ENCODE results near the gene NFIA.

The NFIA gene

GRCh38 chr1:61433646-61434045 lies 351.3 kb downstream of the NFIA start:
- peak overlapping the region in 1 of 2 donors; percentile 27 for H3K27ac Mint-ChIP-seq
- H3K4me1 Mint-ChIP-seq (ENCODE audit: low read depth in 2 of 2): peaks cover 0 to 2% of the 10 kb centered on the region in 2 donors
- H3K36me3 Mint-ChIP-seq (ENCODE audit: insufficient read depth): no peaks in the 10 kb centered on the region
- H3K27me3 Mint-ChIP-seq: no peaks in the 10 kb centered on the region
- no peaks in the 10 kb centered on the region for H3K9me3 Mint-ChIP-seq
- ATAC-seq (replicated peaks): no peak
- no peak overlapping the region for H3K4me3 Mint-ChIP-seq
- DNase-seq: no peak

GRCh38 chr1:61434276-61434675 lies 351.9 kb downstream of the NFIA start:
- Mint-ChIP-seq H3K4me3 (no peak overlapping the region), H3K27ac (no peak overlapping the region), H3K36me3 (ENCODE audit: insufficient read depth) (no peaks in the 10 kb centered on the region), H3K9me3 (no peaks in the 10 kb centered on the region), H3K4me1 (ENCODE audit: low read depth in 2 of 2) (peaks cover 0 to 2% of the 10 kb centered on the region in 2 donors), H3K27me3 (no peaks in the 10 kb centered on the region)
- ATAC-seq (replicated peaks): no peak
- DNase-seq: no peak

GRCh38 chr1:61435226-61435625 lies 352.9 kb downstream of the NFIA start:
- no peaks in the 10 kb centered on the region for H3K27me3 Mint-ChIP-seq
- H3K27ac Mint-ChIP-seq: no peak overlapping the region
- no peaks in the 10 kb centered on the region for H3K36me3 Mint-ChIP-seq (ENCODE audit: insufficient read depth)
- DNase-seq: no peak
- H3K4me3 Mint-ChIP-seq: no peak overlapping the region
- no peaks in the 10 kb centered on the region for H3K9me3 Mint-ChIP-seq
- ATAC-seq (replicated peaks): no peak
- peaks cover 0 to 2% of the 10 kb centered on the region in 2 donors for H3K4me1 Mint-ChIP-seq (ENCODE audit: low read depth in 2 of 2)

GRCh38 chr1:61436016-61436415 lies 353.7 kb downstream of the NFIA start:
- DNase-seq: no peak
- Mint-ChIP-seq H3K4me3 (no peak overlapping the region), H3K9me3 (no peaks in the 10 kb centered on the region), H3K27ac (no peak overlapping the region), H3K36me3 (ENCODE audit: insufficient read depth) (no peaks in the 10 kb centered on the region), H3K27me3 (no peaks in the 10 kb centered on the region), H3K4me1 (ENCODE audit: low read depth in 2 of 2) (peaks cover 0 to 2% of the 10 kb centered on the region in 2 donors)
- no peak for ATAC-seq (replicated peaks)

GRCh38 chr1:61436491-61437120 lies 354.2 kb downstream of the NFIA start:
- ATAC-seq (replicated peaks): no peak

GRCh38 chr1:61439234-61439633 lies 356.9 kb downstream of the NFIA start:
- Mint-ChIP-seq H3K4me3 (no peak overlapping the region), H3K36me3 (ENCODE audit: insufficient read depth) (no peaks in the 10 kb centered on the region), H3K27me3 (no peaks in the 10 kb centered on the region), H3K27ac (no peak overlapping the region), H3K9me3 (no peaks in the 10 kb centered on the region), H3K4me1 (ENCODE audit: low read depth in 2 of 2) (peaks cover 0 to 2% of the 10 kb centered on the region in 2 donors)
- ATAC-seq (replicated peaks): no peak
- no peak for DNase-seq

More at GRCh38 chr1:61436491-61437120, 354.2 kb downstream of the NFIA start:
- H3K36me3 Mint-ChIP-seq (ENCODE audit: insufficient read depth): no peaks in the 10 kb centered on the region
- no peak overlapping the region for H3K4me3 Mint-ChIP-seq
- no peaks in the 10 kb centered on the region for H3K9me3 Mint-ChIP-seq
- H3K27me3 Mint-ChIP-seq: no peaks in the 10 kb centered on the region
- H3K27ac Mint-ChIP-seq: no peak overlapping the region
- DNase-seq: no peak
- H3K4me1 Mint-ChIP-seq (ENCODE audit: low read depth in 2 of 2): peaks cover 0 to 2% of the 10 kb centered on the region in 2 donors

GRCh38 chr1:61441723-61442262 lies 359.4 kb downstream of the NFIA start:
- Mint-ChIP-seq H3K36me3 (ENCODE audit: insufficient read depth) (no peaks in the 10 kb centered on the region), H3K27ac (no peak overlapping the region), H3K4me1 (ENCODE audit: low read depth in 2 of 2) (no peaks in the 10 kb centered on the region)

GRCh38 chr1:61442544-61442943 lies 360.2 kb downstream of the NFIA start:
- Mint-ChIP-seq H3K27ac (no peak overlapping the region), H3K27me3 (no peaks in the 10 kb centered on the region), H3K9me3 (no peaks in the 10 kb centered on the region), H3K36me3 (ENCODE audit: insufficient read depth) (no peaks in the 10 kb centered on the region), H3K4me1 (ENCODE audit: low read depth in 2 of 2) (no peaks in the 10 kb centered on the region), H3K4me3 (no peak overlapping the region)
- no peak for DNase-seq
- no peak for ATAC-seq (replicated peaks)

More at GRCh38 chr1:61441723-61442262, 359.4 kb downstream of the NFIA start:
- ATAC-seq (replicated peaks) (no peak), DNase-seq (no peak)
- no peak overlapping the region for H3K4me3 Mint-ChIP-seq
- H3K27me3 Mint-ChIP-seq: no peaks in the 10 kb centered on the region
- no peaks in the 10 kb centered on the region for H3K9me3 Mint-ChIP-seq

GRCh38 chr1:61444288-61444687 lies 361.9 kb downstream of the NFIA start:
- no peak overlapping the region for H3K4me3 Mint-ChIP-seq
- H3K9me3 Mint-ChIP-seq: no peaks in the 10 kb centered on the region
- no peak for ATAC-seq (replicated peaks)
- H3K36me3 Mint-ChIP-seq (ENCODE audit: insufficient read depth): peaks cover 2% of the 10 kb centered on the region
- no peaks in the 10 kb centered on the region for H3K4me1 Mint-ChIP-seq (ENCODE audit: low read depth in 2 of 2)
- no peak for DNase-seq
- H3K27me3 Mint-ChIP-seq: no peaks in the 10 kb centered on the region
- peak overlapping the region in 1 of 2 donors; percentile 2 for H3K27ac Mint-ChIP-seq

GRCh38 chr1:61445269-61445825 lies 363.0 kb downstream of the NFIA start:
- Mint-ChIP-seq H3K27ac (no peak overlapping the region), H3K9me3 (no peaks in the 10 kb centered on the region), H3K4me3 (no peak overlapping the region), H3K27me3 (no peaks in the 10 kb centered on the region), H3K4me1 (ENCODE audit: low read depth in 2 of 2) (no peaks in the 10 kb centered on the region), H3K36me3 (ENCODE audit: insufficient read depth) (peaks cover 2% of the 10 kb centered on the region)
- DNase-seq (no peak), ATAC-seq (replicated peaks) (no peak)

- Mint-ChIP-seq H3K36me3 (ENCODE audit: insufficient read depth) (peaks cover 2% of the 10 kb centered on the region), H3K4me1 (ENCODE audit: low read depth in 2 of 2) (no peaks in the 10 kb centered on the region)
Observed at GRCh38 chr1:61446531-61446991, 364.2 kb downstream of the NFIA start.

GRCh38 chr1:61447106-61447967 lies 365.0 kb downstream of the NFIA start:
- Mint-ChIP-seq H3K27me3 (no peaks in the 10 kb centered on the region), H3K9me3 (no peaks in the 10 kb centered on the region), H3K27ac (no peak overlapping the region), H3K4me3 (no peak overlapping the region), H3K36me3 (ENCODE audit: insufficient read depth) (peaks cover 2% of the 10 kb centered on the region), H3K4me1 (ENCODE audit: low read depth in 2 of 2) (no peaks in the 10 kb centered on the region)
- ATAC-seq (replicated peaks): no peak
- no peak for DNase-seq

More at GRCh38 chr1:61446531-61446991, 364.2 kb downstream of the NFIA start:
- no peaks in the 10 kb centered on the region for H3K27me3 Mint-ChIP-seq
- no peak for ATAC-seq (replicated peaks)
- no peak overlapping the region for H3K4me3 Mint-ChIP-seq
- no peaks in the 10 kb centered on the region for H3K9me3 Mint-ChIP-seq
- H3K27ac Mint-ChIP-seq: no peak overlapping the region
- DNase-seq: no peak

- no peak overlapping the region for H3K27ac Mint-ChIP-seq
- peaks cover 1 to 3% of the 10 kb centered on the region in 2 donors for H3K4me1 Mint-ChIP-seq (ENCODE audit: low read depth in 2 of 2)
- no peaks in the 10 kb centered on the region for H3K9me3 Mint-ChIP-seq
- H3K27me3 Mint-ChIP-seq: no peaks in the 10 kb centered on the region
- DNase-seq: no peak
- no peak for ATAC-seq (replicated peaks)
- no peak overlapping the region for H3K4me3 Mint-ChIP-seq
- peaks cover 2% of the 10 kb centered on the region for H3K36me3 Mint-ChIP-seq (ENCODE audit: insufficient read depth)
Observed at GRCh38 chr1:61447968-61448430, 365.6 kb downstream of the NFIA start.
